GM12878 (cell line): ENCODE measurements around the gene CCL22. TPM values are rescaled to one million over a fixed set of nuclear protein-coding genes. Genes with fewer than 3 reads are reported as not detected.

Source experiments
- ATAC-seq: fragments of 200-7000 bp; cut with Tn5 transposase; 3 replicates; pipeline ENCODE4 v1.9.1; 2020; ENCODE audit warnings: mild to moderate bottlenecking, moderate library complexity
- BruUV-seq: library from RNA; stranded (reverse); fragments of 400-500 nt; replicated peaks from 2 replicates; lab custom pipeline; 2021; lab: Mats Ljungman, UMichigan
- CTCF ChIA-PET: fragments of 300-600 bp; sonication (Branson Sonifier 250); formaldehyde crosslinking; extraction: SDS; loops from one replicate; lab custom pipeline; 2021; ENCODE audit warnings: inconsistent platforms; lab: Yijun Ruan, JAX
- POLR2A ChIA-PET: fragments of 350-600 bp; formaldehyde crosslinking; extraction: SDS; loops from one replicate; lab custom pipeline; 2021; ENCODE audit warnings: inconsistent platforms; lab: Charles Lee
- RAD21 ChIA-PET: fragments of 300-600 bp; sonication (Branson Sonifier 250); formaldehyde crosslinking; loops from one replicate; lab custom pipeline; 2023; ENCODE audit warnings: antibody characterized with exemption; ENCODE audit not compliant: unreplicated experiment; lab: Charles Lee
- SMC1A ChIA-PET: fragments of 300-600 bp; sonication (Branson Sonifier 250); formaldehyde crosslinking; loops from one replicate; lab custom pipeline; 2023; ENCODE audit not compliant: unreplicated experiment, uncharacterized antibody; lab: Charles Lee
- DNase-seq: peaks from one replicate; pipeline ENCODE4 v3.0.0-alpha.2; 2011; ENCODE audit warnings: low read depth, low spot score
- FAIRE-seq: peaks from 3 replicates; lab custom pipeline; 2011; peaks lifted over from hg19 to GRCh38; lab: Jason Lieb, UNC
- H2AFZ ChIP-seq: 2 replicates; pipeline ENCODE4 v1.6.0; 2011; ENCODE audit warnings: low read depth, low read length, control low read depth; ENCODE audit not compliant: control insufficient read depth
- H3K27ac ChIP-seq: 2 replicates; pipeline ENCODE4 v1.5.1; 2011; ENCODE audit warnings: control low read depth; ENCODE audit not compliant: control insufficient read depth, insufficient read depth
- H3K27me3 ChIP-seq, 2 experiments: replicated peaks in 1 of 2; 2 replicates each; pipeline versions ENCODE4 v1.6.0 to v1.6.1; 2011; ENCODE audit warnings: low read length in 1 of 2; ENCODE audit not compliant: control insufficient read depth in 2 of 2, insufficient read depth in 2 of 2
- H3K36me3 ChIP-seq, 2 experiments: 2 replicates each; pipeline ENCODE4 v1.5.1; 2011; ENCODE audit warnings: low read length in 1 of 2; ENCODE audit not compliant: control insufficient read depth in 2 of 2, insufficient read depth in 2 of 2
- H3K4me1 ChIP-seq: 2 replicates; pipeline ENCODE4 v1.6.1; 2011; ENCODE audit warnings: mild to moderate bottlenecking, low read length, moderate library complexity, mixed read lengths; ENCODE audit not compliant: control insufficient read depth, insufficient read depth
- H3K4me2 ChIP-seq: 2 replicates; pipeline ENCODE4 v1.6.0; 2011; ENCODE audit warnings: control low read depth; ENCODE audit not compliant: control insufficient read depth, insufficient read depth
- H3K4me3 ChIP-seq: fragments of 200-600 bp; sonication (generic); 2 replicates; pipeline ENCODE4 v1.5.1; 2016
- H3K79me2 ChIP-seq: 2 replicates; pipeline ENCODE4 v1.6.0; 2011; ENCODE audit warnings: low read length; ENCODE audit not compliant: control insufficient read depth, insufficient read depth
- H3K9ac ChIP-seq: 2 replicates; pipeline ENCODE4 v1.8.0; 2011; ENCODE audit warnings: low read length, control low read depth, mixed read lengths; ENCODE audit not compliant: control insufficient read depth, insufficient read depth
- H3K9me3 ChIP-seq: replicated peaks from 3 replicates; pipeline ENCODE4 v1.5.1; 2011; ENCODE audit warnings: mild to moderate bottlenecking, low read length; ENCODE audit not compliant: control insufficient read depth, insufficient read depth
- H4K20me1 ChIP-seq: 2 replicates; pipeline ENCODE4 v1.6.0; 2011; ENCODE audit not compliant: control insufficient read depth, insufficient read depth
- ATF3 ChIP-seq: IDR thresholded peaks from 2 replicates; pipeline ENCODE4 v1.6.1; 2011; ENCODE audit warnings: low read depth, mild to moderate bottlenecking, low read length, moderate library complexity, borderline replicate concordance; ENCODE audit errors: extremely low read depth
- BMI1 ChIP-seq: fragments of 450-650 bp; IDR thresholded peaks from 2 replicates; pipeline ENCODE4 v1.6.1; 2016; ENCODE audit warnings: mild to moderate bottlenecking, moderate library complexity, borderline replicate concordance
- CHD2 ChIP-seq: IDR thresholded peaks from 2 replicates; pipeline ENCODE4 v1.6.1; 2011; ENCODE audit warnings: low read depth, low read length, improper control_type of control experiment, borderline replicate concordance
- FOS ChIP-seq: IDR thresholded peaks from 3 replicates; pipeline ENCODE4 v1.6.1; 2011; ENCODE audit warnings: borderline replicate concordance; ENCODE audit not compliant: insufficient read length; ENCODE audit errors: extremely low read depth
- LARP7 ChIP-seq: fragments of 450-650 bp; IDR thresholded peaks from 2 replicates; pipeline ENCODE4 v1.6.1; 2017; ENCODE audit warnings: mild to moderate bottlenecking
- MTA3 ChIP-seq: IDR thresholded peaks from 2 replicates; pipeline ENCODE4 v1.6.1; 2012; ENCODE audit warnings: low read length, inconsistent platforms, borderline replicate concordance
- NFIC ChIP-seq: IDR thresholded peaks from 2 replicates; pipeline ENCODE4 v1.6.1; 2012; ENCODE audit warnings: low read depth, mild to moderate bottlenecking, inconsistent platforms, low read length, moderate library complexity
- NFXL1 ChIP-seq: fragments of 450-650 bp; IDR thresholded peaks from 2 replicates; pipeline ENCODE4 v1.6.1; 2017; ENCODE audit warnings: antibody characterized with exemption, mild to moderate bottlenecking, borderline replicate concordance
- NR2C1 ChIP-seq: fragments of 450-650 bp; IDR thresholded peaks from 2 replicates; pipeline ENCODE4 v1.6.1; 2017; ENCODE audit warnings: antibody characterized with exemption, mild to moderate bottlenecking, moderate library complexity
- NR2F1 ChIP-seq: fragments of 450-650 bp; conservative IDR thresholded peaks from 2 replicates; pipeline ENCODE4 v1.6.1; 2017; ENCODE audit warnings: mild to moderate bottlenecking
- PAX5 ChIP-seq: IDR thresholded peaks from 2 replicates; pipeline ENCODE4 v1.6.1; 2011; ENCODE audit warnings: low read depth, low read length, borderline replicate concordance
- POU2F2 ChIP-seq: IDR thresholded peaks from 3 replicates; pipeline ENCODE4 v1.6.1; 2011; ENCODE audit warnings: low read depth, mild to moderate bottlenecking, low read length, borderline replicate concordance
- REST ChIP-seq: IDR thresholded peaks from 2 replicates; pipeline ENCODE4 v1.6.1; 2012; ENCODE audit warnings: mild to moderate bottlenecking, low read depth, low read length
- SKIL ChIP-seq: fragments of 450-650 bp; IDR thresholded peaks from 2 replicates; pipeline ENCODE4 v1.6.1; 2017; ENCODE audit warnings: mild to moderate bottlenecking, low read depth, inconsistent platforms; ENCODE audit not compliant: poor library complexity, severe bottlenecking
- USF2 ChIP-seq: IDR thresholded peaks from 2 replicates; pipeline ENCODE4 v1.6.1; 2011; ENCODE audit warnings: low read depth, low read length, improper control_type of control experiment, borderline replicate concordance
- YBX1 ChIP-seq: fragments of 450-650 bp; IDR thresholded peaks from 2 replicates; pipeline ENCODE4 v1.6.1; 2016; ENCODE audit warnings: antibody characterized with exemption
- ZBED1 ChIP-seq: IDR thresholded peaks from 2 replicates; pipeline ENCODE4 v1.6.1; 2016; ENCODE audit warnings: borderline replicate concordance
- ZNF207 ChIP-seq: fragments of 450-650 bp; IDR thresholded peaks from 2 replicates; pipeline ENCODE4 v1.6.1; 2014; ENCODE audit warnings: antibody characterized with exemption, mild to moderate bottlenecking, borderline replicate concordance
- WGBS: methylation state at CpG from one replicate; pipeline ENCODE4 v1.1.6; 2016; ENCODE audit warnings: low lambda C conversion rate; ENCODE audit not compliant: insufficient replicate concordance, insufficient coverage; ENCODE audit errors: missing lambda C conversion rate; 5-methylcytosine and 5-hydroxymethylcytosine counted together
- in situ Hi-C: fragments of 300-500 bp; cut with MboI; formaldehyde crosslinking; loops from 9 replicates; pipeline ENCODE4 v1.14.3; 2018; ENCODE audit warnings: mixed read lengths
- intact Hi-C: fragments of 100-400 bp; cut with micrococcal nuclease; formaldehyde crosslinking; loops from one replicate; pipeline ENCODE4 v1.14.2; 2022; ENCODE audit not compliant: unreplicated experiment
- polyA plus RNA-seq, 11 experiments: library from polyadenylated mRNA; depleted of rRNA in 4 of 11; unstranded in 6 of 11; stranded (reverse) in 5 of 11; fragments of >200 nt; fragmentation: Nextera tagmentation in 4 of 11; fragmentation: Illumina TruSeq in 1 of 11; extraction: Ambion mirVana in 4 of 11; extraction: Trizol in 1 of 11; gene quantifications; 1 replicate in 1 of 11; 2 replicates in 10 of 11; pipeline versions ENCODE4 v1.2.1 to v1.2.3, GENCODE V29; 2011 to 2016; ENCODE audit warnings: inconsistent platforms in 2 of 11, missing spikeins in 2 of 11, low read depth in 1 of 11
- total RNA-seq, 4 experiments: library from RNA; depleted of rRNA in 3 of 4; stranded (reverse); fragments of >200 nt in 3 of 4; fragmentation: Illumina TruSeq in 1 of 4; extraction: Trizol in 1 of 4; gene quantifications; 2 replicates each; pipeline versions ENCODE4 v1.2.1 to v1.2.3, GENCODE V29; 2013 to 2021

Gene CCL22
- total and polyA plus RNA-seq, 10 of the 15 experiments (the other 5 are each of a cell fraction or from before 2014, with no cell fraction given), result 38.0 to 704 (median 349) TPM

- no peak overlapping the region for H3K9ac ChIP-seq
- no peak for DNase-seq
- no peaks in the 10 kb centered on the region for H3K27me3 ChIP-seq
- no peaks in the 10 kb centered on the region for H3K79me2 ChIP-seq
- no peak overlapping the region for H2AFZ ChIP-seq
- H3K4me3 ChIP-seq, result no peak overlapping the region
- in situ Hi-C loops (no loop called here), intact Hi-C loops (no loop called here)
- no peaks in the 10 kb centered on the region; the same call in 1 of the 3 replicates for H3K9me3 ChIP-seq
- peak overlapping the region; percentile 49; the same call in 1 of the 2 replicates for H3K4me2 ChIP-seq
- BruUV-seq, result no TSS peak
- WGBS, result 19% methylated on average over 6 of the region's 6 CpGs
- peaks cover 31% of the 10 kb centered on the region for H3K4me1 ChIP-seq
- no peaks in the 10 kb centered on the region for H3K36me3 ChIP-seq
- H3K27ac ChIP-seq, result no peak overlapping the region
- FAIRE-seq, result no peak
- RAD21 ChIA-PET, result interaction anchor here (0.7 to 3.5 kb wide), 8 partner anchors 13 to 64 kb away, joined by 3 to 15 read pairs (median 6); partner anchors contain the start of gene CX3CL1
- H4K20me1 ChIP-seq, result no peaks in the 10 kb centered on the region
- SMC1A ChIA-PET, result interaction anchor here (1.0 to 3.0 kb wide), 11 partner anchors 10 to 167 kb away, joined by 3 to 14 read pairs (median 4); no protein-coding TSS in a partner anchor
- peak; percentile 17 for ATAC-seq
- CTCF ChIA-PET, result interaction anchor here (0.9 to 3.1 kb wide), 6 partner anchors 8 to 184 kb away, joined by 3 to 14 read pairs (median 5); no protein-coding TSS in a partner anchor
- POLR2A ChIA-PET, result interaction anchor here (0.6 to 2.3 kb wide), 10 partner anchors 8 to 95 kb away, joined by 3 to 9 read pairs (median 5); partner anchors contain the start of genes CIAPIN1 and COQ9
- TF ChIP-seq BMI1, result no peak
- no peak for TF ChIP-seq YBX1
- no peak for TF ChIP-seq PAX5
- no peak for TF ChIP-seq NR2C1
- TF ChIP-seq ATF3, result no peak
- TF ChIP-seq LARP7, result no peak
- TF ChIP-seq POU2F2, result no peak
- TF ChIP-seq CHD2, result no peak
- no peak for TF ChIP-seq FOS
- peak; percentile 71 for TF ChIP-seq NR2F1
- no peak for TF ChIP-seq SKIL
- TF ChIP-seq ZNF207, result no peak
- TF ChIP-seq MTA3, result no peak
- TF ChIP-seq NFIC, result peak; percentile 67; the same call in 1 of the 2 replicates
- no peak for TF ChIP-seq ZBED1
- TF ChIP-seq REST, result no peak
- TF ChIP-seq NFXL1, result no peak
- TF ChIP-seq USF2, result no peak
These were observed 5.9 kb upstream of the CCL22 start for GRCh38 chr16:57352636-57353047.
